PC-9 (cell line): ENCODE results near the gene PTPRD.

Experiments used
- EZH2 ChIP-seq: fragments of 200-600 bp; sonication (generic); IDR thresholded peaks from 2 replicates; pipeline ENCODE4 v1.8.0; 2017; ENCODE audit warnings: antibody characterized with exemption, low read depth
- TF ChIP-seq, protein P1 (sequence below): fragments of 200-600 bp; sonication (generic); conservative IDR thresholded peaks from 2 replicates; pipeline ENCODE4 v1.6.1; 2017; ENCODE audit warnings: mixed run types, antibody characterized with exemption, mild to moderate bottlenecking, moderate library complexity

DNA sequence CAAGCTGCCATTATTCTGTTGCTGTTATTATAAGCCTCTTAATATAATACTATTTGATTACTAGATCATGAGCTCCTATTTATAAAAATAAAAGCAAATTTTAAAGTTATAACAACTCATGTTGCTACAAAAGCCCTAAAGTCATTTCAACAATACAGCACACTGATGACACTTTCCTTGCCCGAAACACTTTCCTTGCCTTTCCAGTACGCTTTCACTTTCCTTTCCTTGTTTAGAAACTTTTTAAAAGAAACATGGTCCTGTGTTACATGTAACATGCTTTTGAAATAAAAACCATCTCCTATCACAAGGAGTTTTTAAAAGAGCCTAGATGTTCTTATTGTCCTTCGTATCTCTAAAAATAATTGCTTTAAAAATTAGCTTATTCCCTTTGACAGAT is 688.4 kb downstream of the PTPRD start:
- TF ChIP-seq, protein P1, sequence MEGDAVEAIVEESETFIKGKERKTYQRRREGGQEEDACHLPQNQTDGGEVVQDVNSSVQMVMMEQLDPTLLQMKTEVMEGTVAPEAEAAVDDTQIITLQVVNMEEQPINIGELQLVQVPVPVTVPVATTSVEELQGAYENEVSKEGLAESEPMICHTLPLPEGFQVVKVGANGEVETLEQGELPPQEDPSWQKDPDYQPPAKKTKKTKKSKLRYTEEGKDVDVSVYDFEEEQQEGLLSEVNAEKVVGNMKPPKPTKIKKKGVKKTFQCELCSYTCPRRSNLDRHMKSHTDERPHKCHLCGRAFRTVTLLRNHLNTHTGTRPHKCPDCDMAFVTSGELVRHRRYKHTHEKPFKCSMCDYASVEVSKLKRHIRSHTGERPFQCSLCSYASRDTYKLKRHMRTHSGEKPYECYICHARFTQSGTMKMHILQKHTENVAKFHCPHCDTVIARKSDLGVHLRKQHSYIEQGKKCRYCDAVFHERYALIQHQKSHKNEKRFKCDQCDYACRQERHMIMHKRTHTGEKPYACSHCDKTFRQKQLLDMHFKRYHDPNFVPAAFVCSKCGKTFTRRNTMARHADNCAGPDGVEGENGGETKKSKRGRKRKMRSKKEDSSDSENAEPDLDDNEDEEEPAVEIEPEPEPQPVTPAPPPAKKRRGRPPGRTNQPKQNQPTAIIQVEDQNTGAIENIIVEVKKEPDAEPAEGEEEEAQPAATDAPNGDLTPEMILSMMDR, result no peak
- TF ChIP-seq EZH2, result no peak
